Measurements from ENCODE around the gene LOXHD1.

Gene LOXHD1

DNA sequence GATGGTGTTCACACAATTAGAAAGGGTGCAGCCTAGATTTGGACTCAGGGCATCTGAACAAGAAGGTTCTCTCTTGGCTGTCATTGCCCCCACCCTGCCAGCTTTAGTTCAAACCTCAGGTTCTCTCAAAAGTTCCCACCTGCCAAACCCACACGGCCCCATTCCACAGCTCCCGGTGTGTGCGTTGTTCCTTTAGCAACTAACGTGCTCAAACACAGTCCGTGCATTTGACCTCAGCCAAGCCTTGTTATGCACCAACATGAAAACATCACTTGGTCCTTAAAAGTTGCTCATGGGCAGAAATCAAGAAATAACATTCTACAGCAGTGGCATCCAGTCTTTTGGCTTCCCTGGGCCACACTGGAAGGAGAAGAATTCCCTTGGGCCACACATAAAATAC is 32.0 kb downstream of the LOXHD1 start:
- no peak for DNase-seq

- no peak for DNase-seq
Measured at GRCh38 chr18:46624127-46624526, 32.9 kb downstream of the LOXHD1 start.

- DNase-seq: no peak
Measured at GRCh38 chr18:46623541-46623940, 33.5 kb downstream of the LOXHD1 start.

DNA sequence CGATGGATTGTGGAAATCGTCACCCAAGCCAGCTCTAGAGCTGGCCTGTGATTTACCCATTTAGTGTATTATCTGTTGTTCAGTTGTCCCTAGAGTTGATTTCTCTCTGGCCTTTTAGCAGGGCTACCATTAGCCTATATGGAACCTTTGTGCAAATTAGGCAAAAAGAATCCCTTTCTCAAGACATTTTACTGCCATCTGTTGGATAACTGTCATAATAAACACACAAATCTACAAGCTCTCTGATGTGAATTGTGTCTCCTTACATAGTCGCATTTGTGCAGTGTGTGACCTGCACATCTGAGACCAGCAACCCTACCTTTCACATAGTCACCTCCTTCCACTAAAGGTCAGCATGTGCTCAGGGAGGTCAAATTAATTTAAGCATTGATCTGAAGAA is 34.0 kb downstream of the LOXHD1 start:
- peak; percentile 20 for DNase-seq

DNA sequence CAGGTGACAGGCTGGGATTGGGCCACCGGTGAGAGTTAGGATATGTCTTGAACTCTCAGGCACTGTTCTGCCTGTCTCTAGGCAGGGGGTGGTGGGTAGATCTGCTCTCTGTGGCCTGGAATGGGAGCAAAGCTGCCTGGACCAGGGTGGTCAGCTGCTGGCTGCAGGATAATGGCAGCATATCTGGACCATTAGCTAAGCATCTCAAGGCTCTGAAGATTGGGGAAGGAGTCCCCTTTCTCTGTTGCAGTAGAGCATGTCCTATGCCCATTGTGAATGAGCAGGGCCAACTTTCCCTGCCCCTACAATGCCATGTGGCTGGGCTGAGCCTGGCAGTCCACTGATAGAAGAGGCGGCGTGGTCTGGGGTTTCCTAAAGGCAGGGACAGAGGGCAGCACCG is 34.6 kb downstream of the LOXHD1 start:
- no peak for DNase-seq

DNA sequence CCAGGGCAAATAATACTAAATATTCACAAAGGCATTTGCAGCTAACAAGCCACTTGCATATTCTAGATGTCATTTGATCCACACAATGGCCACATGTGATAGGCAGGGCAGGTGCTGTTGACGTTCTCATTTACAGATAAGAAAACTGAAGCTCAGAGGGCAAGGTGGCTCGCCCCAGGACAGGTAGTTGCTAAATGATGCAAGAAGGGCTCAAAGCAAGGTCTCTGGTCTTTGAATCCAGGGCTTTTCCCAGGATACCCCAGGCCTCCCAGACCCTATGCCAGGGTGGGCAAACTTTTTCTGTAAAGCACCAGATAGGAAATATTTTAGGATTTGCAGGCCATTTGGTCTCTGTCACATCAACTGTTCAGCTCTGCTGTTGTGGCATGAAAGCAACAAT is 35.1 kb downstream of the LOXHD1 start:
- DNase-seq: no peak

DNA sequence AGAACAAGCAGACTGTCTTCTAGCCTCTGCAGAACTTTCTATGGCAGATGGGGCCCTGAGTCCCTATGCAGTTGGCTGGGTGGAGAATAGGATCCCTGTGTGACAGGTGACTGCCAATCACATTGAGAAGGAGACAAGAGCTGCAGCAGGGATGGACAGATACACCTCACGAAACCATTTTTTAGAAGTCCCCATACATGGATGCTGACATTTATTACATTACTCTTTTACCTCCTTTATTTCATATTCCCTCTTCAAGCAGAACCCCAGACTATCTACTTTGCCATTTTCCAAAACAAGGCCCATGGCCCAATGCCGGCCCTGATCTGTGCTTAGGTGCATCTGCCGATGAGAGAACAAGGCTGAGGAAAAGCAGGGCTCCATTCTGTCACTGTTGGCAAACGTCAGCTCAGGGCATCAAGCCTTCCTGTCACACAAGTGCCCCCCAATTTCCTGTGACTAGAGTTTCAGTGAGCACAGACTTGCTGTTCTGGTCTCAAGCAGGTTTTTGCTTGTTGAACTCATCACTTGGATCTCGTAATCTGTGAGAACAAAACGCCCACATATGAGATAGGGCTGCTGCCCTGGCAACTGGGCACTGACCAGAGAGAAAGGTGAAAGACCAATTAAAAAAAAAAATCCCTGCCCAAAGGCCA is 35.8 kb downstream of the LOXHD1 start:
- no peak for DNase-seq

GRCh38 chr18:46619559-46619958 is 37.5 kb downstream of the LOXHD1 start:
- no peak for DNase-seq

GRCh38 chr18:46615720-46616119 is 41.3 kb downstream of the LOXHD1 start:
- no peak for DNase-seq

- no peak for DNase-seq
Measured at GRCh38 chr18:46609048-46609447, 48.0 kb downstream of the LOXHD1 start.

DNA sequence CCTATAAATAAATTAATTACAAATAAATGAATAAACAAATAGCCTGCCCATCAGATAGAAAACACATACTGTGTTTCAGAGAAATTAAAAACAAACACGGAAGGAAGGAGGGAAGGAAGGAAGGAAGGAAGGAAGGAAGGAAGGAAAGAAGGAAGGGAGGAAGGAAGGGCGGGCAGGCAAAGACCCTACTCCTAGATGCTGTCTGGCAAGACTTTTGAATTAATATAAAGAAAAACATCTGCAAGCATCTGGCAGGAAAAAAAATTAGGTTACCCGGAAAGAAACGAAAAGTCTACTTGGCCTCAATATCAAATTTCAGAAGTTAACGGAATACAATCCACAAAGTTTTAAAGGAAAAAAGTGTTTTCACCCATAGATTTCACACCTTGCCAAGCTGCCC is 49.1 kb downstream of the LOXHD1 start:
- no peak for DNase-seq

GRCh38 chr18:46601141-46601805 is 55.7 kb downstream of the LOXHD1 start:
- DNase-seq: no peak

DNA sequence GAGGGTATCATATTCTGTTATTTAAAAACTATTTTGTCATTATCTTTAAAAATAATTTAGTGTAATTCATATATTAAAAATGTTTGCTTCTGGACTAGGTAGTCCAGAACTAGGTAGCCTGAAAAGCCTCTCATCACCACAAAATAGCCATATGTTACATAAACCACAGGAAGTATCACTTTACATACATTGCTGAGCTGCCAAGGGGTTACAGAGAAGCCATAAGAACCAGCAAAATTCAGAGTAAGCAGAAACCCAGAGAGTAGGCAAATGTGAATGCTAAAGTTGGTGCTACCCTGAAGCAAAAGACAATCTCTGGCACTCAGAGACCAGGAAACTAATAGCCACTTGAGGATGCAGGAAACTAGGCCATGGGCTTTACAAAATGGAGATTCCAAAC is 60.9 kb downstream of the LOXHD1 start:
- peak; percentile 30 for DNase-seq

DNA sequence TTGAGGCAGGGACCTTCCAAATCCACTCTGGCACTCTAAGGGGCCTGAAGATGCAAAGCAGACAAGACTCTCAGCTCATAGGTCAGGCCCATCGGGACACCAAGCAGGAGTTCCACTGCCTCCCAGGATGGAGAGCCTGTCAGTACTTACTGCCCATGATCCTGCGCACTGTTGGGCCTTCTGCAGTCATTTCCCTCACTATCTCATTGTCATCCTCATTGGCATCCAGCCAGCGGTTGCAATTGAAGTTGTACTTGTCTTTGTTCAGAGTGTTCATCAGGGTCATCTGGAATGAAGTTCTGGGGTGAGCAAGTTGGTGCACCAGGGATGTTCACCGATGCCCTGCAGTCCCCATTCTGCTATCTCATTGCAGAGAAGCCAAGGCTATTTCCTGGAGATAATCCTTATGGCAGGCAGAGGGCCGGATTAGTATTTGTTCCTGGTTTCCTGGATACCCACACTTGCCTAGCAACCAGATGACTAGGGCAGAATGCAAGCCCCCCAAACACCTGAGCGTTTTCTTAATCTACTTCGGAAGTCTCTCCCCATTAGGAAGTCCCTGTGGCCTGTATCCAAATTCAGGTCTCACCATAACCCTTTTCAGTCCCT is 65.1 kb downstream of the LOXHD1 start:
- no peak for DNase-seq

- DNase-seq: no peak
Measured at GRCh38 chr18:46590103-46590502, 66.9 kb downstream of the LOXHD1 start.

- no peak for DNase-seq
Measured at GRCh38 chr18:46588971-46589660, 67.9 kb downstream of the LOXHD1 start.

DNA sequence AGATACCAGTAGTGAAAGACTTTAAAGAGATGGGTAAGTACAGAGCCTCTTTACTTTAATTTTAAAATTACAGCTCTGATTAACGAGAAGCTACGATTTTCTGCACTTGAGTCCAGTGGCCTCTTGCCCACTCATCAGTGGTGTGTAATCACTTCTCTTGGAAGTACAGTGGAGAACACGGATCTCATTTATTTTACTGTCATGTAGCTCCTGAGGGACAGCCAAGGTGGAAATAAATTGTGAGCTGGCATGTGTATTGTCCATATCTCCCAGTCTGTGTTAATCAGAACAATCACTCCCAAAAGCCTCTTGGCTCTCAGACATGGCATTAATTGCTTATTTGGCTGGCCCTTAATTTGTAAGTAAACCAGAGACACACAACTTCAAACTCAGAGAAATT is 69.4 kb downstream of the LOXHD1 start:
- DNase-seq: no peak

- DNase-seq: no peak
Measured at GRCh38 chr18:46583711-46584110, 73.3 kb downstream of the LOXHD1 start.

DNA sequence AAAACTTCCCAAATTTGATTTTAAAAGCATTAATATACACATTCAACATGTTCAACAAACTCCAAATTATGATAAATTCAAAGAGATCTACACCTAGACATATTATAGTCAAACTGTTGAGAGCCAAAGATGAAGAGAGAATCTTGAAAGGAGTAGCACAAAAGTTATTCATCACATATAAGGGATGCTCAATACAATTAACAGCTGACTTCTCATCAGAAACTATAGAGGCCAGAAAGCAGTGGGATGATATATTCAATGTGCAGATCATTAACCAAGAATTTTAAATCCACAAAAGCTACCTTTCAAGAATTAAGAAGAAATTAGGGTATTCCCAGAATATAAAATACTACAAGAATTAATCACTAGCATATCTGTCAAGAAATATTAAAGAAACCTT is 75.4 kb downstream of the LOXHD1 start:
- no peak for DNase-seq

GRCh38 chr18:46578987-46579386 is 78.0 kb downstream of the LOXHD1 start:
- DNase-seq: no peak

DNA sequence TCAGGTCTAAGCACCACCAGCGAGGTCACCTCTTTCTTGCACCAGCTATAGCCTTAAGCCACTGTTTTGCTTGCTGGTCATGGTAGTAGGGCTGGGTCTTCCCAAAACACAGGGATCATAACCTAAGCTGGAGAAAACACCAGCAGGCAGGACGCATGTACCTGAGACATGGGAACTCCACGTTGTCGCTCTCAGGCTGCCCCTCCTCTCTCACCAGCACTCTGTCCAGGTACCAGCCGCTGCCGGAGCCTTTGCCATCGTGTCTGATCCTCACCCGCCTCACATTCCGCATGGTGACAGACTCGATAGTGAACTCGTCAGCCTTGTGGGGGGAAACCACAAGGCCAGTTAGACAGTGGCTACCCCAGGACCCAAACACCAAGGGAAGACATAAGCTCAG is 79.5 kb downstream of the LOXHD1 start:
- no peak for DNase-seq

DNA sequence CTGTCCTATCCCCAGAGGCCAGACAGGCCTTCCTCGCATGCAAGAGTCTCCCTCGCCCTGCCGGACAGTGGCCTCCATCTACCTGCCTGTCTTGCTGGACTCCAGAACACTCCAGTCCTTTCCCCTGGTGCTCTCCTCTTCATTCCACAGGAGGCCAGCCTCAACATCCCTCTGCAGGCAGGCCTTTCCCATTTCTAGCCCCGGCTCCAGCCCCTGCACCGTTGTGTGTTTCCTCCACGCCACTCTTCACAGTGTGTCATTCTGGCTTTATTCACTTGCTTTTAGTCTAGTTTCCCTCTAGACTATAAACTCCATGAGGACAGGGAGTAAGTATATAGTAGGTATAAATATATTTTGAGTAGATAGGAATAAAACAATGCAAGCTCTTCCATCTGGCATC is 81.2 kb downstream of the LOXHD1 start:
- DNase-seq: no peak

GRCh38 chr18:46574743-46575115 is 82.3 kb downstream of the LOXHD1 start:
- no peak for DNase-seq

Data from GF-D8 (cell line).